GM23338 (cell line): ENCODE measurements around the gene FREY1. TPM values are rescaled to one million over a fixed set of nuclear protein-coding genes. Genes with fewer than 3 reads are reported as not detected.

Source experiments
- ATAC-seq: fragments of 200-7000 bp; cut with Tn5 transposase; 3 replicates; pipeline ENCODE4 v1.9.1; 2020
- DNase-seq: peaks from one replicate; pipeline ENCODE4 v3.0.0-alpha.2; 2015; ENCODE audit warnings: low spot score
- H2AFZ ChIP-seq: fragments of 200-600 bp; sonication (generic); 2 replicates; pipeline ENCODE4 v1.8.0; 2016; ENCODE audit warnings: antibody characterized with exemption, mild to moderate bottlenecking, moderate library complexity
- H3F3A ChIP-seq: fragments of 200-600 bp; sonication (generic); replicated peaks from 2 replicates; pipeline ENCODE4 v1.8.0; 2017; ENCODE audit warnings: antibody characterized with exemption, mixed run types, low read depth
- H3K27ac ChIP-seq: fragments of 200-600 bp; sonication (generic); 2 replicates; pipeline ENCODE4 v1.6.1; 2016; ENCODE audit warnings: low read depth
- H3K27me3 ChIP-seq: fragments of 200-600 bp; sonication (generic); 2 replicates; pipeline ENCODE4 v1.8.0; 2016; ENCODE audit warnings: mild to moderate bottlenecking, mixed run types, moderate library complexity; ENCODE audit not compliant: insufficient read depth
- H3K36me3 ChIP-seq: fragments of 200-600 bp; sonication (generic); 2 replicates; pipeline ENCODE4 v1.8.0; 2016; ENCODE audit warnings: mild to moderate bottlenecking; ENCODE audit not compliant: insufficient read depth
- H3K4me1 ChIP-seq: fragments of 200-600 bp; sonication (generic); 2 replicates; pipeline ENCODE4 v1.8.0; 2016; ENCODE audit warnings: mild to moderate bottlenecking, moderate library complexity; ENCODE audit not compliant: insufficient read depth
- H3K4me2 ChIP-seq: fragments of 200-600 bp; sonication (generic); 2 replicates; pipeline ENCODE4 v1.7.1; 2017; ENCODE audit warnings: mixed run types
- H3K4me3 ChIP-seq: fragments of 200-600 bp; sonication (generic); 2 replicates; pipeline ENCODE4 v1.6.1; 2016; ENCODE audit warnings: mixed run types
- H3K79me2 ChIP-seq: fragments of 200-600 bp; sonication (generic); replicated peaks from 2 replicates; pipeline ENCODE4 v1.8.0; 2017; ENCODE audit warnings: mild to moderate bottlenecking; ENCODE audit not compliant: insufficient read depth
- H3K9me2 ChIP-seq: fragments of 200-600 bp; sonication (generic); 2 replicates; pipeline ENCODE4 v1.8.0; 2017; ENCODE audit not compliant: insufficient read depth
- H4K20me1 ChIP-seq: fragments of 200-600 bp; sonication (generic); replicated peaks from 2 replicates; pipeline ENCODE4 v1.8.0; 2017; ENCODE audit warnings: mild to moderate bottlenecking; ENCODE audit not compliant: insufficient read depth
- H3K27ac Mint-ChIP-seq: 2 replicates; pipeline ENCODE4 v1.8.0; 2020; ENCODE audit warnings: inconsistent platforms, mild to moderate bottlenecking, moderate library complexity, mixed read lengths
- H3K27me3 Mint-ChIP-seq: 3 replicates; pipeline ENCODE4 v1.8.0; 2022; ENCODE audit warnings: low read depth, mild to moderate bottlenecking, moderate library complexity, mixed read lengths, inconsistent platforms; ENCODE audit not compliant: insufficient read depth, poor library complexity
- H3K36me3 Mint-ChIP-seq: 3 replicates; pipeline ENCODE4 v1.8.0; 2021; ENCODE audit warnings: low read depth, mild to moderate bottlenecking, inconsistent platforms, moderate library complexity, mixed read lengths
- H3K4me1 Mint-ChIP-seq: 3 replicates; pipeline ENCODE4 v1.8.0; 2020; ENCODE audit warnings: mild to moderate bottlenecking, inconsistent platforms, mixed read lengths
- H3K4me3 Mint-ChIP-seq: 3 replicates; pipeline ENCODE4 v1.8.0; 2021; ENCODE audit warnings: moderate library complexity, mild to moderate bottlenecking, inconsistent platforms, mixed read lengths
- H3K9me3 Mint-ChIP-seq: 3 replicates; pipeline ENCODE4 v1.8.0; 2020; ENCODE audit warnings: moderate library complexity, mild to moderate bottlenecking, inconsistent platforms, mixed read lengths
- CREB1 ChIP-seq: fragments of 250-450 bp; sonication (Bioruptor Pico); IDR thresholded peaks from 2 replicates; pipeline ENCODE4 v1.5.0; 2020; ENCODE audit warnings: low read depth, mild to moderate bottlenecking, moderate library complexity
- EZH2 ChIP-seq: fragments of 200-600 bp; sonication (generic); IDR thresholded peaks from one replicate; pipeline ENCODE4 v1.8.0; 2017; ENCODE audit warnings: antibody characterized with exemption, mild to moderate bottlenecking, low read depth; ENCODE audit not compliant: unreplicated experiment
- EZH2phosphoT487 ChIP-seq: fragments of 200-600 bp; sonication (generic); IDR thresholded peaks from one replicate; pipeline ENCODE4 v1.8.1; 2018; ENCODE audit warnings: antibody characterized with exemption; ENCODE audit not compliant: unreplicated experiment
- JUNB ChIP-seq: IDR thresholded peaks from one replicate; pipeline ENCODE4 v1.6.1; 2016; ENCODE audit warnings: antibody characterized with exemption; ENCODE audit not compliant: unreplicated experiment
- NANOG ChIP-seq: IDR thresholded peaks from 2 replicates; pipeline ENCODE4 v1.6.1; 2016; ENCODE audit warnings: antibody characterized with exemption, borderline replicate concordance
- POLR2AphosphoS5 ChIP-seq: IDR thresholded peaks from 2 replicates; pipeline ENCODE4 v1.6.1; 2016; ENCODE audit warnings: antibody characterized with exemption, low read depth
- STAT1 ChIP-seq: IDR thresholded peaks from one replicate; pipeline ENCODE4 v1.6.1; 2016; ENCODE audit warnings: antibody characterized with exemption; ENCODE audit not compliant: unreplicated experiment
- ZNF114 ChIP-seq: fragments of 250-450 bp; sonication (Bioruptor Pico); IDR thresholded peaks from 2 replicates; pipeline ENCODE4 v1.5.0; 2020; ENCODE audit warnings: mild to moderate bottlenecking, moderate library complexity
- ZNF331 ChIP-seq: fragments of 250-450 bp; sonication (Bioruptor Pico); IDR thresholded peaks from 2 replicates; pipeline ENCODE4 v1.5.0; 2020; ENCODE audit warnings: low read depth, mild to moderate bottlenecking, moderate library complexity
- polyA plus RNA-seq: library from polyadenylated mRNA; unstranded; fragments of >200 nt; fragmentation: Nextera tagmentation; extraction: Ambion mirVana; gene quantifications from 2 replicates; pipeline ENCODE4 v1.2.1, GENCODE V29; 2016
- total RNA-seq: library from RNA; depleted of rRNA; stranded (reverse); fragments of >200 nt; shearing (Covaris generic); gene quantifications from 2 replicates; pipeline ENCODE4 v1.2.3, GENCODE V29; 2014
- TF ChIP-seq, protein P1 (sequence below), 2 experiments: fragments of 200-600 bp in 1 of 2; sonication (generic) in 1 of 2; conservative IDR thresholded peaks; 2 replicates each; pipeline versions ENCODE4 v1.5.1 to v1.6.1; 2016 to 2017; ENCODE audit warnings: antibody characterized with exemption in 2 of 2, low read depth in 2 of 2, mild to moderate bottlenecking in 2 of 2, moderate library complexity in 1 of 2
- TF ChIP-seq, protein P2 (sequence below): fragments of 250-450 bp; sonication (Bioruptor Pico); IDR thresholded peaks from 2 replicates; pipeline ENCODE4 v1.5.0; 2020; ENCODE audit warnings: mild to moderate bottlenecking, moderate library complexity
- TF ChIP-seq, protein P3 (sequence below): IDR thresholded peaks from 2 replicates; pipeline ENCODE4 v1.6.1; 2016; ENCODE audit warnings: antibody characterized with exemption
- TF ChIP-seq, protein P4 (sequence below): IDR thresholded peaks from one replicate; pipeline ENCODE4 v1.6.1; 2018; ENCODE audit warnings: antibody characterized with exemption; ENCODE audit not compliant: unreplicated experiment

FREY1 gene
- total and polyA plus RNA-seq, 2 experiments from 2014 or later, result 1.1 TPM; not detected in 1

DNA sequence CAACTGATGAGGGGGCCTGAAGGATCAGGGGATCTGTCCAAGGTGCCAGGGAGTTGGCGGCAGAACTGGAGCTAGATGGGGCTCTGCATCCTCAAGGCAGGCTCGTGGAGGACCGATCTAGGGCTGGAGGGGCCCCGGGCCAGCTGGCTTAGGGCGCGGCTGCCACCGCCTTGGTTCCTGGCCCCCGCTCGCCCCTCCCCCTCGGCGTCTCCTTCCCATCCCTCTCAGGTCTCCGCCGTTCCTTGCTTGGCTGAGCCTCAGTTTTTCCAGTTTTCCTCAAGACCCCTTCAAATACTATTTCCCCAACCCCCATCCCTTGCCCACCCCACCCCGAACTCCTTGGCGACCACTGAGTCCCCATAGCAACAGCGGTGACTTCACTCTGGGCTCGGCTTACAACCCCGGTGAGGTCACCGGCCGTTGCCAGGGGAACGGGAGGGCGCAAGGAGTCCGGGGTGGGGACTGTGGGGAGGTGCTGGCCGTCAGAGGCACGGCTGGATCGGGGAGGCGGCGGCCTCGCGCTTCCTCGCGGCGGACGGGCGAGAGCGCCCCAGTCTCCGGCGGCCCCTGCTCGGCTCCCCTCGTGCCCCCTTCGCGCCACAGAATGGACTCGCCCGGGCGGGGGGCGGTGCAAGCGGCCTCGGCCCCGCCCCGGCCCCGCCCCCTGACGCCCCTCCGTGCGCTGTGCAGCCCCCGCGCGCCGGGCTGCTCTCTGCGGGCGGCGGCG, 7.5 kb downstream of the FREY1 start:
- H3K9me3 Mint-ChIP-seq, result no peaks in the 10 kb centered on the region
- no peak overlapping the region for H3K27ac ChIP-seq
- H3K4me2 ChIP-seq, result peak overlapping the region; percentile 99
- H3K4me1 Mint-ChIP-seq, result peaks cover 24% of the 10 kb centered on the region
- peaks cover 21% of the 10 kb centered on the region for H3K4me1 ChIP-seq
- peaks cover 6% of the 10 kb centered on the region for H4K20me1 ChIP-seq
- peak; percentile 97 for DNase-seq
- peak; percentile 68 for ATAC-seq
- H3K27me3 ChIP-seq, result peaks cover 3% of the 10 kb centered on the region; the same call in 1 of the 2 replicates
- no peaks in the 10 kb centered on the region; the same call in 1 of the 2 replicates for H3K79me2 ChIP-seq
- peaks cover 15% of the 10 kb centered on the region for H3K36me3 Mint-ChIP-seq
- peak overlapping the region; percentile 75 for H3K4me3 ChIP-seq
- H2AFZ ChIP-seq, result no peak overlapping the region
- H3K27ac Mint-ChIP-seq, result no peak overlapping the region
- H3K36me3 ChIP-seq, result no peaks in the 10 kb centered on the region
- 0 out of 2 replicates have a peak, but pooled peaks cover 5% of the 10 kb centered on the region for H3F3A ChIP-seq
- no peaks in the 10 kb centered on the region for H3K9me2 ChIP-seq
- no peak for TF ChIP-seq ZNF114
- no peak for TF ChIP-seq JUNB
- TF ChIP-seq POLR2AphosphoS5, result no peak
- no peak for TF ChIP-seq ZNF331
- no peak for TF ChIP-seq NANOG
- TF ChIP-seq, protein P1, sequence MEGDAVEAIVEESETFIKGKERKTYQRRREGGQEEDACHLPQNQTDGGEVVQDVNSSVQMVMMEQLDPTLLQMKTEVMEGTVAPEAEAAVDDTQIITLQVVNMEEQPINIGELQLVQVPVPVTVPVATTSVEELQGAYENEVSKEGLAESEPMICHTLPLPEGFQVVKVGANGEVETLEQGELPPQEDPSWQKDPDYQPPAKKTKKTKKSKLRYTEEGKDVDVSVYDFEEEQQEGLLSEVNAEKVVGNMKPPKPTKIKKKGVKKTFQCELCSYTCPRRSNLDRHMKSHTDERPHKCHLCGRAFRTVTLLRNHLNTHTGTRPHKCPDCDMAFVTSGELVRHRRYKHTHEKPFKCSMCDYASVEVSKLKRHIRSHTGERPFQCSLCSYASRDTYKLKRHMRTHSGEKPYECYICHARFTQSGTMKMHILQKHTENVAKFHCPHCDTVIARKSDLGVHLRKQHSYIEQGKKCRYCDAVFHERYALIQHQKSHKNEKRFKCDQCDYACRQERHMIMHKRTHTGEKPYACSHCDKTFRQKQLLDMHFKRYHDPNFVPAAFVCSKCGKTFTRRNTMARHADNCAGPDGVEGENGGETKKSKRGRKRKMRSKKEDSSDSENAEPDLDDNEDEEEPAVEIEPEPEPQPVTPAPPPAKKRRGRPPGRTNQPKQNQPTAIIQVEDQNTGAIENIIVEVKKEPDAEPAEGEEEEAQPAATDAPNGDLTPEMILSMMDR (conservative IDR thresholded peaks at IDR 0.05; ENCODE audit: low read depth in 2 of 2), result 0 out of 4 replicates have a peak, but pooled peaks of 1 of the 2 experiments have one; percentile 6
- TF ChIP-seq EZH2, result no peak
- TF ChIP-seq CREB1, result peak; percentile 77
- no peak for TF ChIP-seq STAT1
- no peak for TF ChIP-seq EZH2phosphoT487
- TF ChIP-seq, protein P2, sequence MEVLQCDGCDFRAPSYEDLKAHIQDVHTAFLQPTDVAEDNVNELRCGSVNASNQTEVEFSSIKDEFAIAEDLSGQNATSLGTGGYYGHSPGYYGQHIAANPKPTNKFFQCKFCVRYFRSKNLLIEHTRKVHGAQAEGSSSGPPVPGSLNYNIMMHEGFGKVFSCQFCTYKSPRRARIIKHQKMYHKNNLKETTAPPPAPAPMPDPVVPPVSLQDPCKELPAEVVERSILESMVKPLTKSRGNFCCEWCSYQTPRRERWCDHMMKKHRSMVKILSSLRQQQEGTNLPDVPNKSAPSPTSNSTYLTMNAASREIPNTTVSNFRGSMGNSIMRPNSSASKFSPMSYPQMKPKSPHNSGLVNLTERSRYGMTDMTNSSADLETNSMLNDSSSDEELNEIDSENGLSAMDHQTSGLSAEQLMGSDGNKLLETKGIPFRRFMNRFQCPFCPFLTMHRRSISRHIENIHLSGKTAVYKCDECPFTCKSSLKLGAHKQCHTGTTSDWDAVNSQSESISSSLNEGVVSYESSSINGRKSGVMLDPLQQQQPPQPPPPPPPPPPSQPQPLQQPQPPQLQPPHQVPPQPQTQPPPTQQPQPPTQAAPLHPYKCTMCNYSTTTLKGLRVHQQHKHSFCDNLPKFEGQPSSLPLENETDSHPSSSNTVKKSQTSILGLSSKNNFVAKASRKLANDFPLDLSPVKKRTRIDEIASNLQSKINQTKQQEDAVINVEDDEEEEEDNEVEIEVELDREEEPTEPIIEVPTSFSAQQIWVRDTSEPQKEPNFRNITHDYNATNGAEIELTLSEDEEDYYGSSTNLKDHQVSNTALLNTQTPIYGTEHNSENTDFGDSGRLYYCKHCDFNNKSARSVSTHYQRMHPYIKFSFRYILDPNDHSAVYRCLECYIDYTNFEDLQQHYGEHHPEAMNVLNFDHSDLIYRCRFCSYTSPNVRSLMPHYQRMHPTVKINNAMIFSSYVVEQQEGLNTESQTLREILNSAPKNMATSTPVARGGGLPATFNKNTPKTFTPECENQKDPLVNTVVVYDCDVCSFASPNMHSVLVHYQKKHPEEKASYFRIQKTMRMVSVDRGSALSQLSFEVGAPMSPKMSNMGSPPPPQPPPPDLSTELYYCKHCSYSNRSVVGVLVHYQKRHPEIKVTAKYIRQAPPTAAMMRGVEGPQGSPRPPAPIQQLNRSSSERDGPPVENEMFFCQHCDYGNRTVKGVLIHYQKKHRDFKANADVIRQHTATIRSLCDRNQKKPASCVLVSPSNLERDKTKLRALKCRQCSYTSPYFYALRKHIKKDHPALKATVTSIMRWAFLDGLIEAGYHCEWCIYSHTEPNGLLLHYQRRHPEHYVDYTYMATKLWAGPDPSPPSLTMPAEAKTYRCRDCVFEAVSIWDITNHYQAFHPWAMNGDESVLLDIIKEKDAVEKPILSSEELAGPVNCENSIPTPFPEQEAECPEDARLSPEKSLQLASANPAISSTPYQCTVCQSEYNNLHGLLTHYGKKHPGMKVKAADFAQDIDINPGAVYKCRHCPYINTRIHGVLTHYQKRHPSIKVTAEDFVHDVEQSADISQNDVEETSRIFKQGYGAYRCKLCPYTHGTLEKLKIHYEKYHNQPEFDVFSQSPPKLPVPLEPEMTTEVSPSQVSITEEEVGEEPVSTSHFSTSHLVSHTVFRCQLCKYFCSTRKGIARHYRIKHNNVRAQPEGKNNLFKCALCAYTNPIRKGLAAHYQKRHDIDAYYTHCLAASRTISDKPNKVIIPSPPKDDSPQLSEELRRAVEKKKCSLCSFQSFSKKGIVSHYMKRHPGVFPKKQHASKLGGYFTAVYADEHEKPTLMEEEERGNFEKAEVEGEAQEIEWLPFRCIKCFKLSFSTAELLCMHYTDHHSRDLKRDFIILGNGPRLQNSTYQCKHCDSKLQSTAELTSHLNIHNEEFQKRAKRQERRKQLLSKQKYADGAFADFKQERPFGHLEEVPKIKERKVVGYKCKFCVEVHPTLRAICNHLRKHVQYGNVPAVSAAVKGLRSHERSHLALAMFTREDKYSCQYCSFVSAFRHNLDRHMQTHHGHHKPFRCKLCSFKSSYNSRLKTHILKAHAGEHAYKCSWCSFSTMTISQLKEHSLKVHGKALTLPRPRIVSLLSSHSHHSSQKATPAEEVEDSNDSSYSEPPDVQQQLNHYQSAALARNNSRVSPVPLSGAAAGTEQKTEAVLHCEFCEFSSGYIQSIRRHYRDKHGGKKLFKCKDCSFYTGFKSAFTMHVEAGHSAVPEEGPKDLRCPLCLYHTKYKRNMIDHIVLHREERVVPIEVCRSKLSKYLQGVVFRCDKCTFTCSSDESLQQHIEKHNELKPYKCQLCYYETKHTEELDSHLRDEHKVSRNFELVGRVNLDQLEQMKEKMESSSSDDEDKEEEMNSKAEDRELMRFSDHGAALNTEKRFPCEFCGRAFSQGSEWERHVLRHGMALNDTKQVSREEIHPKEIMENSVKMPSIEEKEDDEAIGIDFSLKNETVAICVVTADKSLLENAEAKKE (CRISPR knock-in tag), result no peak
- TF ChIP-seq, protein P3, sequence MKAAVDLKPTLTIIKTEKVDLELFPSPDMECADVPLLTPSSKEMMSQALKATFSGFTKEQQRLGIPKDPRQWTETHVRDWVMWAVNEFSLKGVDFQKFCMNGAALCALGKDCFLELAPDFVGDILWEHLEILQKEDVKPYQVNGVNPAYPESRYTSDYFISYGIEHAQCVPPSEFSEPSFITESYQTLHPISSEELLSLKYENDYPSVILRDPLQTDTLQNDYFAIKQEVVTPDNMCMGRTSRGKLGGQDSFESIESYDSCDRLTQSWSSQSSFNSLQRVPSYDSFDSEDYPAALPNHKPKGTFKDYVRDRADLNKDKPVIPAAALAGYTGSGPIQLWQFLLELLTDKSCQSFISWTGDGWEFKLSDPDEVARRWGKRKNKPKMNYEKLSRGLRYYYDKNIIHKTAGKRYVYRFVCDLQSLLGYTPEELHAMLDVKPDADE, result no peak
- TF ChIP-seq, protein P4, sequence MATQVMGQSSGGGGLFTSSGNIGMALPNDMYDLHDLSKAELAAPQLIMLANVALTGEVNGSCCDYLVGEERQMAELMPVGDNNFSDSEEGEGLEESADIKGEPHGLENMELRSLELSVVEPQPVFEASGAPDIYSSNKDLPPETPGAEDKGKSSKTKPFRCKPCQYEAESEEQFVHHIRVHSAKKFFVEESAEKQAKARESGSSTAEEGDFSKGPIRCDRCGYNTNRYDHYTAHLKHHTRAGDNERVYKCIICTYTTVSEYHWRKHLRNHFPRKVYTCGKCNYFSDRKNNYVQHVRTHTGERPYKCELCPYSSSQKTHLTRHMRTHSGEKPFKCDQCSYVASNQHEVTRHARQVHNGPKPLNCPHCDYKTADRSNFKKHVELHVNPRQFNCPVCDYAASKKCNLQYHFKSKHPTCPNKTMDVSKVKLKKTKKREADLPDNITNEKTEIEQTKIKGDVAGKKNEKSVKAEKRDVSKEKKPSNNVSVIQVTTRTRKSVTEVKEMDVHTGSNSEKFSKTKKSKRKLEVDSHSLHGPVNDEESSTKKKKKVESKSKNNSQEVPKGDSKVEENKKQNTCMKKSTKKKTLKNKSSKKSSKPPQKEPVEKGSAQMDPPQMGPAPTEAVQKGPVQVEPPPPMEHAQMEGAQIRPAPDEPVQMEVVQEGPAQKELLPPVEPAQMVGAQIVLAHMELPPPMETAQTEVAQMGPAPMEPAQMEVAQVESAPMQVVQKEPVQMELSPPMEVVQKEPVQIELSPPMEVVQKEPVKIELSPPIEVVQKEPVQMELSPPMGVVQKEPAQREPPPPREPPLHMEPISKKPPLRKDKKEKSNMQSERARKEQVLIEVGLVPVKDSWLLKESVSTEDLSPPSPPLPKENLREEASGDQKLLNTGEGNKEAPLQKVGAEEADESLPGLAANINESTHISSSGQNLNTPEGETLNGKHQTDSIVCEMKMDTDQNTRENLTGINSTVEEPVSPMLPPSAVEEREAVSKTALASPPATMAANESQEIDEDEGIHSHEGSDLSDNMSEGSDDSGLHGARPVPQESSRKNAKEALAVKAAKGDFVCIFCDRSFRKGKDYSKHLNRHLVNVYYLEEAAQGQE, result peak; percentile 90
- peaks cover 18% of the 10 kb centered on the region for H3K27me3 Mint-ChIP-seq
- peak overlapping the region; percentile 74 for H3K4me3 Mint-ChIP-seq
